C4-2B (cell line): ENCODE measurements around the gene CSMD2.
"Not testable (repeated sequence)": the region's sequence is repeated elsewhere in the genome, so short reads cannot be mapped to it uniquely, and the experiment has no call there.

ENCODE experiments used
- H3K27ac ChIP-seq: fragments of 450-650 bp; 2 replicates; pipeline ENCODE4 v1.5.1; 2017
- ZFX ChIP-seq: fragments of 450-650 bp; IDR thresholded peaks from 2 replicates; pipeline ENCODE4 v1.6.1; 2017
- TF ChIP-seq, protein P1 (sequence below): fragments of 450-650 bp; conservative IDR thresholded peaks from 2 replicates; pipeline ENCODE4 v1.5.1; 2017; ENCODE audit warnings: mild to moderate bottlenecking

CSMD2 gene

GRCh38 chr1:33515607-33516006, 649.4 kb downstream of the CSMD2 start:
- no peak overlapping the region for H3K27ac ChIP-seq
- TF ChIP-seq ZFX = no peak
- TF ChIP-seq, protein P1, sequence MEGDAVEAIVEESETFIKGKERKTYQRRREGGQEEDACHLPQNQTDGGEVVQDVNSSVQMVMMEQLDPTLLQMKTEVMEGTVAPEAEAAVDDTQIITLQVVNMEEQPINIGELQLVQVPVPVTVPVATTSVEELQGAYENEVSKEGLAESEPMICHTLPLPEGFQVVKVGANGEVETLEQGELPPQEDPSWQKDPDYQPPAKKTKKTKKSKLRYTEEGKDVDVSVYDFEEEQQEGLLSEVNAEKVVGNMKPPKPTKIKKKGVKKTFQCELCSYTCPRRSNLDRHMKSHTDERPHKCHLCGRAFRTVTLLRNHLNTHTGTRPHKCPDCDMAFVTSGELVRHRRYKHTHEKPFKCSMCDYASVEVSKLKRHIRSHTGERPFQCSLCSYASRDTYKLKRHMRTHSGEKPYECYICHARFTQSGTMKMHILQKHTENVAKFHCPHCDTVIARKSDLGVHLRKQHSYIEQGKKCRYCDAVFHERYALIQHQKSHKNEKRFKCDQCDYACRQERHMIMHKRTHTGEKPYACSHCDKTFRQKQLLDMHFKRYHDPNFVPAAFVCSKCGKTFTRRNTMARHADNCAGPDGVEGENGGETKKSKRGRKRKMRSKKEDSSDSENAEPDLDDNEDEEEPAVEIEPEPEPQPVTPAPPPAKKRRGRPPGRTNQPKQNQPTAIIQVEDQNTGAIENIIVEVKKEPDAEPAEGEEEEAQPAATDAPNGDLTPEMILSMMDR = no peak

GRCh38 chr1:33515112-33515511, 649.9 kb downstream of the CSMD2 start:
- no peak for TF ChIP-seq ZFX
- TF ChIP-seq, protein P1 = no peak
- H3K27ac ChIP-seq = no peak overlapping the region

GRCh38 chr1:33512226-33513011, 652.6 kb downstream of the CSMD2 start:
- TF ChIP-seq ZFX = no peak
- TF ChIP-seq, protein P1 = no peak
- H3K27ac ChIP-seq = peak overlapping the region; percentile 22; the same call in 1 of the 2 replicates

GRCh38 chr1:33509276-33509675, 655.8 kb downstream of the CSMD2 start:
- not testable (repeated sequence) for H3K27ac ChIP-seq

DNA sequence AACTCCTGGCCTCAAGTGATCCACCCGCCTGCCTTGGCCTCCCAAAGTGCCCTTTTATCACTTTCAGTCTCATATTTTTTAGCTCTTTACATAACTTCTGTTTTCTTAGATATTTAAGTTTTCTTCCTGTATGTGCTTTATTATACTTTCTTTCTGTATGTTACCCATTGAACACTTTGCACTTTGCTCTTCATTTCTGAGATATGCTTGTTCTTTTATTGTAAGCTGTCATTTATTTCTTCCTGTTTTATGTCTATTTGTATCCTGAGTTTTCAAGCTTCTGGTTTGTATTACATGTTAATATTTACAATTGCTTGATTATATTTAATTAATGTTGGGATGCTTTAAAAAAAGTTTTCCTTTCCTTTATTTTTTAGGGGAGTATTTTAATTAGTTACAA, 656.9 kb downstream of the CSMD2 start:
- no peak for TF ChIP-seq ZFX
- TF ChIP-seq, protein P1 = no peak
- H3K27ac ChIP-seq = no peak overlapping the region

GRCh38 chr1:33507661-33508060, 657.4 kb downstream of the CSMD2 start:
- no peak overlapping the region for H3K27ac ChIP-seq
- no peak for TF ChIP-seq ZFX
- TF ChIP-seq, protein P1 = no peak

GRCh38 chr1:33503506-33503905, 661.5 kb downstream of the CSMD2 start:
- no peak for TF ChIP-seq ZFX
- TF ChIP-seq, protein P1 = no peak

GRCh38 chr1:33502726-33503125, 662.3 kb downstream of the CSMD2 start:
- H3K27ac ChIP-seq = no peak overlapping the region
- no peak for TF ChIP-seq ZFX
- TF ChIP-seq, protein P1 = no peak

More at GRCh38 chr1:33503506-33503905, 661.5 kb downstream of the CSMD2 start:
- H3K27ac ChIP-seq = no peak overlapping the region
